ENCODE data around the gene FASN.

Gene FASN

DNA sequence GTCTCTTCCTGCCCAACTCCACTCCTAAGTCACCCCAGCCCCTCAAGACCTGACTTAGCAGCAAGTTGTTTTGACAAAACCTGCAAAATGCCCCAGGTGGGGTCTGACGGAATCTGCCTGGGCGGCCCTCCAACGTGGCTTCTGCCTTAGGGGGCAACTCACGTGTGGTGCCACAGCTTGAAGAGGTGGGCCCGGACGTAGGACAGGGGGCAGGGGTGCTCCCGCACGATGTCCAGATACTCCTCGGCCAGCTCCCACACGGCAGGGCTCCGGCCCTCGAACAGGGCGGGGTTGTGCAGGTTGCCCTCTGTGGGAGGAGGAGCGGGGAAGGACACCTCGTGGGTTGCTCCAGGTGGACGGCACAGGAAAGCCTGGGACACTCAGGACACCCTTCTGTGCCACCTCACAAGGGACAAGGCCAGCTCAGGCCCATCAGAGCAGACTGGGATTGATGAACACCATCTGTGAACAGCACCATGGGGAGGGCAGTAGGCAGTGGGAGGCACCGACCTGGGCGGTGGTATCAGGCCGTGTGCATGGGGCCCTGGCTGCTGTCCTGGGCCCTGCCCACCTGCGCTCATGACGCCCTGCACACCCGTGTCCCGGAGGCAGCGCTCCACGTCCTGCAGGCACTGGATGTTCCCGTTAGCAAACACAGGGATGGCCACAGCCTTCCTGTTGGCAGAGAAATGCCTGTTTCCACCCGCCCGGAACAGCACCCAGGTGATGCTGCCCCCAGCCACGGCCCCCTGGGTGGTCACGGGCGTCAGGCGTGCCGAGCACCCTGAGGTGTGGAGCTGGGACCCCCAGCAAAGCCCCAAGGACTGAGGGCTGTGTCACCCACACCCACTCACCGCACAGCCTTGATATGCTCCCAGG lies 36.8 kb downstream of the FASN start:
- Histone ChIP-seq H2AFZ (ENCODE audit: low read depth) (no peak overlapping the region), H3K27me3 (ENCODE audit: insufficient read depth, low read depth) (no peaks in the 10 kb centered on the region), H4K20me1 (ENCODE audit: insufficient read depth) (no peaks in the 10 kb centered on the region), H3K9ac (no peak overlapping the region), H3K36me3 (ENCODE audit: insufficient read depth) (peaks cover 10% of the 10 kb centered on the region), H3K4me2 (no peak overlapping the region), H3K4me3 (IDR thresholded peaks at IDR 0.05; ENCODE audit: insufficient read depth, low read depth, low read length) (no peak overlapping the region), H3K79me2 (ENCODE audit: insufficient read depth, low read depth) (peaks cover 13% of the 10 kb centered on the region), H3K27ac (no peak overlapping the region), H3K4me1 (ENCODE audit: low read depth, poor library complexity, severe bottlenecking) (peaks cover 12% of the 10 kb centered on the region)
- TF ChIP-seq, protein P1, sequence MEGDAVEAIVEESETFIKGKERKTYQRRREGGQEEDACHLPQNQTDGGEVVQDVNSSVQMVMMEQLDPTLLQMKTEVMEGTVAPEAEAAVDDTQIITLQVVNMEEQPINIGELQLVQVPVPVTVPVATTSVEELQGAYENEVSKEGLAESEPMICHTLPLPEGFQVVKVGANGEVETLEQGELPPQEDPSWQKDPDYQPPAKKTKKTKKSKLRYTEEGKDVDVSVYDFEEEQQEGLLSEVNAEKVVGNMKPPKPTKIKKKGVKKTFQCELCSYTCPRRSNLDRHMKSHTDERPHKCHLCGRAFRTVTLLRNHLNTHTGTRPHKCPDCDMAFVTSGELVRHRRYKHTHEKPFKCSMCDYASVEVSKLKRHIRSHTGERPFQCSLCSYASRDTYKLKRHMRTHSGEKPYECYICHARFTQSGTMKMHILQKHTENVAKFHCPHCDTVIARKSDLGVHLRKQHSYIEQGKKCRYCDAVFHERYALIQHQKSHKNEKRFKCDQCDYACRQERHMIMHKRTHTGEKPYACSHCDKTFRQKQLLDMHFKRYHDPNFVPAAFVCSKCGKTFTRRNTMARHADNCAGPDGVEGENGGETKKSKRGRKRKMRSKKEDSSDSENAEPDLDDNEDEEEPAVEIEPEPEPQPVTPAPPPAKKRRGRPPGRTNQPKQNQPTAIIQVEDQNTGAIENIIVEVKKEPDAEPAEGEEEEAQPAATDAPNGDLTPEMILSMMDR (conservative IDR thresholded peaks at IDR 0.05; ENCODE audit: low read depth, low read length) = no peak

DNA sequence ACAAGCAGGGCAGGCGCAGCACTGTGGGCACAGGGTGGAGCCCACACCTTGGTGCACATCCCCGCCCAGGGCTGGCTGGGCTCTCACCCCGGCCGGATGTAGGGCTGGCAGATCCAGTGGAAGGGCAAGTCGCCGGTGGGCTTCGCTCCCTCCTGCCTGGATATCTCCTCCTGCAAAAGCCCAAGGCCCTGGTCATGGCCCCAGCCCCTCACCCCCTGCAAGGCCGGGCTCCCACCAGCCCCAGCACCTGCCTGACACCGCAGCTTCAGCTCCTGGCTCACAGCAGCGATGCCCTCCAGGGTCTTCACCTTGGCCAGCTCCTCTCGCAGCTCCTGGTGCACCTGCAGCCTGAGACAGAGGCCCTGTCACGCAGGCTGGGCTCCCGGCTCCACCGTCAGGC lies 37.4 kb downstream of the FASN start:
- H2AFZ ChIP-seq (ENCODE audit: low read depth) = no peak overlapping the region
- no peak overlapping the region for H3K4me2 ChIP-seq
- peaks cover 9% of the 10 kb centered on the region for H3K4me1 ChIP-seq (ENCODE audit: low read depth, poor library complexity, severe bottlenecking)
- H3K27me3 ChIP-seq (ENCODE audit: insufficient read depth, low read depth) = no peaks in the 10 kb centered on the region
- no peak overlapping the region for H3K9ac ChIP-seq
- peaks cover 10% of the 10 kb centered on the region for H3K36me3 ChIP-seq (ENCODE audit: insufficient read depth)
- TF ChIP-seq, protein P1 (conservative IDR thresholded peaks at IDR 0.05; ENCODE audit: low read depth, low read length) = no peak
- H3K79me2 ChIP-seq (ENCODE audit: insufficient read depth, low read depth) = peaks cover 13% of the 10 kb centered on the region
- H3K4me3 ChIP-seq (IDR thresholded peaks at IDR 0.05; ENCODE audit: insufficient read depth, low read depth, low read length) = no peak overlapping the region
- no peaks in the 10 kb centered on the region for H4K20me1 ChIP-seq (ENCODE audit: insufficient read depth)
- H3K27ac ChIP-seq = no peak overlapping the region

DNA sequence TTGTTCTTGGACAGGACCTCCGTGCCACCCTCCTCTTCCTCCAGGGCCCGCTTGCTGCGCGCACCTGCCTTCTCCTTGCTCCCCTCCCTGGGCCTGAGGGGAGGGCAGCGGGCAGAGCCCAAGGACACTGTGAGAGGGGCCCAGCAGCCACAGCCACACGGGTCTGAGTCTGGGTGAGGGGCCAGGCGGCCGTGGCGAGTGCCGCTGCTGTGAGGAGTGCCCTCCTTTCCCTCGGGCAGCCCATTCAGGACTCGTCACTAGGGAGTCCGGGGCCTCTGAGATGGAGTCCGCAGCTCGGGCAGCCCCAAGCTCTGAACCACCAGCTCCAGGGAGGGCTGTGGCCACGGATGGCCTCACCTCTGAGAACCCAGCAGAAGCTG lies 38.0 kb downstream of the FASN start:
- peaks cover 11% of the 10 kb centered on the region for H3K36me3 ChIP-seq (ENCODE audit: insufficient read depth)
- no peak overlapping the region for H3K27ac ChIP-seq
- H3K9ac ChIP-seq = no peak overlapping the region
- TF ChIP-seq, protein P1 (conservative IDR thresholded peaks at IDR 0.05; ENCODE audit: low read depth, low read length) = no peak
- no peak overlapping the region for H3K4me2 ChIP-seq
- H3K4me3 ChIP-seq (IDR thresholded peaks at IDR 0.05; ENCODE audit: insufficient read depth, low read depth, low read length) = no peak overlapping the region
- H3K79me2 ChIP-seq (ENCODE audit: insufficient read depth, low read depth) = peaks cover 10% of the 10 kb centered on the region
- no peaks in the 10 kb centered on the region for H3K27me3 ChIP-seq (ENCODE audit: insufficient read depth, low read depth)
- no peak overlapping the region for H2AFZ ChIP-seq (ENCODE audit: low read depth)
- H3K4me1 ChIP-seq (ENCODE audit: low read depth, poor library complexity, severe bottlenecking) = peaks cover 9% of the 10 kb centered on the region
- no peaks in the 10 kb centered on the region for H4K20me1 ChIP-seq (ENCODE audit: insufficient read depth)

DNA sequence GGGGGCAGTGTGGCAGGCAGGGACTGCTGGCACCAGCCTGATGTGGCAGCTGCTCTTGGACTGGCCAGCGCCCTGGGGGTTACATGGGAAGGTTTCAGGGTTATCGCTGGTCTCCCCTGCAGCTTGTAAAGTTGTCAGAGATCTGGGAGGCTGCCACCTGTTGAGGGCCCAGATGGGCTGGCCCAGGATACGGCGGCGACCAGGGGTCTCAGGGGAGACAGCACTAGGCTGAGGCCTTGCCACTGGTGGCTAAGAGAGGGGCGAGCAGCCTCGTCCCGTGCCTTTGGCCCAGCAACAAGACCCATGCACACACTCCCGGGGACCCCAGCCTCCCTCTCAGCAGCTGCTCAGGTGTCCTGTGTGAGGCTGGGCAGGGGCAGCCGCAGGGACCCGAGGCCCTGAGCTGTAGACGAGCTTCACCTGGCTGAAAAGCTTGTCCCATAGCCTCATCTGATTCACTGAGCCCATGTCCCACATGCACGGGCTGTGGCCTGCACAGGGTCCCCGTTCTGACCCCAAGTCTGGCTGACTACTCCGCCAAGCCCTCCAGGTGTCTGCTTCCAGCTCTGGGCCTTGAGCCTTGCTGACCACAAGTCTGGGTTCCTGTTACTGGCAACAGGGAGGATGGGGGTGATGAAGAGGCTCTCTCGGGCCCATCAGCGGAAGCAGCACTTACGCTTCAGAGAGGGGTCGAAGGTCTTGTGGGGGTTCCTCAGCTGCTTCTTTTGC lies 38.6 kb downstream of the FASN start:
- peaks cover 13% of the 10 kb centered on the region for H3K36me3 ChIP-seq (ENCODE audit: insufficient read depth)
- H3K4me2 ChIP-seq = no peak overlapping the region
- no peak overlapping the region for H3K4me3 ChIP-seq (IDR thresholded peaks at IDR 0.05; ENCODE audit: insufficient read depth, low read depth, low read length)
- TF ChIP-seq, protein P1 (conservative IDR thresholded peaks at IDR 0.05; ENCODE audit: low read depth, low read length) = no peak
- no peak overlapping the region for H2AFZ ChIP-seq (ENCODE audit: low read depth)
- peaks cover 6% of the 10 kb centered on the region for H3K4me1 ChIP-seq (ENCODE audit: low read depth, poor library complexity, severe bottlenecking)
- H3K27ac ChIP-seq = no peak overlapping the region
- H3K9ac ChIP-seq = no peak overlapping the region
- H4K20me1 ChIP-seq (ENCODE audit: insufficient read depth) = no peaks in the 10 kb centered on the region
- no peaks in the 10 kb centered on the region for H3K27me3 ChIP-seq (ENCODE audit: insufficient read depth, low read depth)
- H3K79me2 ChIP-seq (ENCODE audit: insufficient read depth, low read depth) = peaks cover 4% of the 10 kb centered on the region; the same call in 1 of the 2 replicates

All from KMS-11 (cell line).